GM23338 (cell line): ENCODE data around the gene RPS18. TPM values are rescaled to one million over a fixed set of nuclear protein-coding genes. Genes with fewer than 3 reads are reported as not detected.

Experiments
- ATAC-seq: fragments of 200-7000 bp; cut with Tn5 transposase; 3 replicates; pipeline ENCODE4 v1.9.1; 2020
- DNase-seq: peaks from one replicate; pipeline ENCODE4 v3.0.0-alpha.2; 2015; ENCODE audit warnings: low spot score
- H2AFZ ChIP-seq: fragments of 200-600 bp; sonication (generic); 2 replicates; pipeline ENCODE4 v1.8.0; 2016; ENCODE audit warnings: antibody characterized with exemption, mild to moderate bottlenecking, moderate library complexity
- H3F3A ChIP-seq: fragments of 200-600 bp; sonication (generic); replicated peaks from 2 replicates; pipeline ENCODE4 v1.8.0; 2017; ENCODE audit warnings: antibody characterized with exemption, mixed run types, low read depth
- H3K27ac ChIP-seq: fragments of 200-600 bp; sonication (generic); 2 replicates; pipeline ENCODE4 v1.6.1; 2016; ENCODE audit warnings: low read depth
- H3K27me3 ChIP-seq: fragments of 200-600 bp; sonication (generic); 2 replicates; pipeline ENCODE4 v1.8.0; 2016; ENCODE audit warnings: mild to moderate bottlenecking, mixed run types, moderate library complexity; ENCODE audit not compliant: insufficient read depth
- H3K36me3 ChIP-seq: fragments of 200-600 bp; sonication (generic); 2 replicates; pipeline ENCODE4 v1.8.0; 2016; ENCODE audit warnings: mild to moderate bottlenecking; ENCODE audit not compliant: insufficient read depth
- H3K4me1 ChIP-seq: fragments of 200-600 bp; sonication (generic); 2 replicates; pipeline ENCODE4 v1.8.0; 2016; ENCODE audit warnings: mild to moderate bottlenecking, moderate library complexity; ENCODE audit not compliant: insufficient read depth
- H3K4me2 ChIP-seq: fragments of 200-600 bp; sonication (generic); 2 replicates; pipeline ENCODE4 v1.7.1; 2017; ENCODE audit warnings: mixed run types
- H3K4me3 ChIP-seq: fragments of 200-600 bp; sonication (generic); 2 replicates; pipeline ENCODE4 v1.6.1; 2016; ENCODE audit warnings: mixed run types
- H3K79me2 ChIP-seq: fragments of 200-600 bp; sonication (generic); replicated peaks from 2 replicates; pipeline ENCODE4 v1.8.0; 2017; ENCODE audit warnings: mild to moderate bottlenecking; ENCODE audit not compliant: insufficient read depth
- H3K9me2 ChIP-seq: fragments of 200-600 bp; sonication (generic); 2 replicates; pipeline ENCODE4 v1.8.0; 2017; ENCODE audit not compliant: insufficient read depth
- H4K20me1 ChIP-seq: fragments of 200-600 bp; sonication (generic); replicated peaks from 2 replicates; pipeline ENCODE4 v1.8.0; 2017; ENCODE audit warnings: mild to moderate bottlenecking; ENCODE audit not compliant: insufficient read depth
- H3K27ac Mint-ChIP-seq: 2 replicates; pipeline ENCODE4 v1.8.0; 2020; ENCODE audit warnings: inconsistent platforms, mild to moderate bottlenecking, moderate library complexity, mixed read lengths
- H3K27me3 Mint-ChIP-seq: 3 replicates; pipeline ENCODE4 v1.8.0; 2022; ENCODE audit warnings: low read depth, mild to moderate bottlenecking, moderate library complexity, mixed read lengths, inconsistent platforms; ENCODE audit not compliant: insufficient read depth, poor library complexity
- H3K36me3 Mint-ChIP-seq: 3 replicates; pipeline ENCODE4 v1.8.0; 2021; ENCODE audit warnings: low read depth, mild to moderate bottlenecking, inconsistent platforms, moderate library complexity, mixed read lengths
- H3K4me1 Mint-ChIP-seq: 3 replicates; pipeline ENCODE4 v1.8.0; 2020; ENCODE audit warnings: mild to moderate bottlenecking, inconsistent platforms, mixed read lengths
- H3K4me3 Mint-ChIP-seq: 3 replicates; pipeline ENCODE4 v1.8.0; 2021; ENCODE audit warnings: moderate library complexity, mild to moderate bottlenecking, inconsistent platforms, mixed read lengths
- H3K9me3 Mint-ChIP-seq: 3 replicates; pipeline ENCODE4 v1.8.0; 2020; ENCODE audit warnings: moderate library complexity, mild to moderate bottlenecking, inconsistent platforms, mixed read lengths
- CREB1 ChIP-seq: fragments of 250-450 bp; sonication (Bioruptor Pico); IDR thresholded peaks from 2 replicates; pipeline ENCODE4 v1.5.0; 2020; ENCODE audit warnings: low read depth, mild to moderate bottlenecking, moderate library complexity
- ETS1 ChIP-seq: IDR thresholded peaks from 2 replicates; pipeline ENCODE4 v1.6.1; 2016; ENCODE audit warnings: antibody characterized with exemption
- EZH2 ChIP-seq: fragments of 200-600 bp; sonication (generic); IDR thresholded peaks from one replicate; pipeline ENCODE4 v1.8.0; 2017; ENCODE audit warnings: antibody characterized with exemption, mild to moderate bottlenecking, low read depth; ENCODE audit not compliant: unreplicated experiment
- EZH2phosphoT487 ChIP-seq: fragments of 200-600 bp; sonication (generic); IDR thresholded peaks from one replicate; pipeline ENCODE4 v1.8.1; 2018; ENCODE audit warnings: antibody characterized with exemption; ENCODE audit not compliant: unreplicated experiment
- JUNB ChIP-seq: IDR thresholded peaks from one replicate; pipeline ENCODE4 v1.6.1; 2016; ENCODE audit warnings: antibody characterized with exemption; ENCODE audit not compliant: unreplicated experiment
- NANOG ChIP-seq: IDR thresholded peaks from 2 replicates; pipeline ENCODE4 v1.6.1; 2016; ENCODE audit warnings: antibody characterized with exemption, borderline replicate concordance
- POLR2AphosphoS5 ChIP-seq: IDR thresholded peaks from 2 replicates; pipeline ENCODE4 v1.6.1; 2016; ENCODE audit warnings: antibody characterized with exemption, low read depth
- STAT1 ChIP-seq: IDR thresholded peaks from one replicate; pipeline ENCODE4 v1.6.1; 2016; ENCODE audit warnings: antibody characterized with exemption; ENCODE audit not compliant: unreplicated experiment
- ZNF114 ChIP-seq: fragments of 250-450 bp; sonication (Bioruptor Pico); IDR thresholded peaks from 2 replicates; pipeline ENCODE4 v1.5.0; 2020; ENCODE audit warnings: mild to moderate bottlenecking, moderate library complexity
- polyA plus RNA-seq: library from polyadenylated mRNA; unstranded; fragments of >200 nt; fragmentation: Nextera tagmentation; extraction: Ambion mirVana; gene quantifications from 2 replicates; pipeline ENCODE4 v1.2.1, GENCODE V29; 2016
- total RNA-seq: library from RNA; depleted of rRNA; stranded (reverse); fragments of >200 nt; shearing (Covaris generic); gene quantifications from 2 replicates; pipeline ENCODE4 v1.2.3, GENCODE V29; 2014
- TF ChIP-seq, protein P1 (sequence below), 2 experiments: fragments of 200-600 bp in 1 of 2; sonication (generic) in 1 of 2; conservative IDR thresholded peaks; 2 replicates each; pipeline versions ENCODE4 v1.5.1 to v1.6.1; 2016 to 2017; ENCODE audit warnings: antibody characterized with exemption in 2 of 2, low read depth in 2 of 2, mild to moderate bottlenecking in 2 of 2, moderate library complexity in 1 of 2
- TF ChIP-seq, protein P2 (sequence below): IDR thresholded peaks from one replicate; pipeline ENCODE4 v1.6.1; 2018; ENCODE audit warnings: antibody characterized with exemption; ENCODE audit not compliant: unreplicated experiment

The RPS18 gene
- total and polyA plus RNA-seq, 2 experiments from 2014 or later = 2,133 to 4,776 TPM

DNA sequence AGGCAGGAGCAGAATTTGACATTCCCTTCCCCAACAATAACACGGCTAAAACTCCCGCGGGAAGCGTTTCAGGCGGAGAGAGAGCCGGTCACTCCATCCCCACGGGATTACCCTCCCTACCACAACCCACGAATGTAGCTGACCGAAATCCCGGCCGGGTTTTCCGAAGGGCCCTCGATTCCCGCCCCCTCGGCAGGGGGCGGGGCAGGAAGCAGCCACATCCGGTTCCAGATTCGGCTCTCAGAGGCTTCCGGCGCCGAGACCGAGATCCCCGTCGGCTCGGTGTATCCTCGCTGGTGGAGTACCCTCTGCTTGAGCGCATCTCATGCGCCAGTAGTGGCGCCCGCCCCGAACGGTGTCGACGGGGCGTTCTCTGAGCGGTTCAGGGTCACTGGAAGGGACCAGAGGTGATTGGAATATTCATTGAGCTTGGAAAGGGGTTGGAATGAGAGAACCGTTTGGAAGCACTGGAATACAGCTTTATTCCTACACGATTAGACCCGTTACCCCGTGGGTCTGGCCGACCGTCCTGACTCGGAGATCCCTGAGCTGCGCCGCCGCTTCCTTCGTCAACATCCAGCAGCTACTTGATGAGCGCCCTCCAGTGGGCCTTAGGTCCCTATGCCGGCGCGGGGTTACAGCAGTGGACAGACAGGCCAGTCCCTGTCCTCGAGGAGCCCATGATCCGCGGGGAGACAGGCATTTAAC, 27.5 kb downstream of the RPS18 start:
- H3K27me3 Mint-ChIP-seq = peaks cover 26% of the 10 kb centered on the region
- Histone ChIP-seq H3K36me3 (no peaks in the 10 kb centered on the region), H3K4me2 (peak overlapping the region; percentile 99), H3K9me2 (no peaks in the 10 kb centered on the region), H3K79me2 (peaks cover 34% of the 10 kb centered on the region), H2AFZ (no peak overlapping the region), H3K27ac (peak overlapping the region; percentile 98), H3F3A (peaks cover 15% of the 10 kb centered on the region; the same call in 1 of the 2 replicates), H3K4me3 (peak overlapping the region; percentile 100), H3K4me1 (no peaks in the 10 kb centered on the region), H4K20me1 (peaks cover 22% of the 10 kb centered on the region), H3K27me3 (no peaks in the 10 kb centered on the region)
- peaks cover 15% of the 10 kb centered on the region for H3K36me3 Mint-ChIP-seq
- H3K9me3 Mint-ChIP-seq = no peaks in the 10 kb centered on the region
- TF ChIP-seq, protein P1, sequence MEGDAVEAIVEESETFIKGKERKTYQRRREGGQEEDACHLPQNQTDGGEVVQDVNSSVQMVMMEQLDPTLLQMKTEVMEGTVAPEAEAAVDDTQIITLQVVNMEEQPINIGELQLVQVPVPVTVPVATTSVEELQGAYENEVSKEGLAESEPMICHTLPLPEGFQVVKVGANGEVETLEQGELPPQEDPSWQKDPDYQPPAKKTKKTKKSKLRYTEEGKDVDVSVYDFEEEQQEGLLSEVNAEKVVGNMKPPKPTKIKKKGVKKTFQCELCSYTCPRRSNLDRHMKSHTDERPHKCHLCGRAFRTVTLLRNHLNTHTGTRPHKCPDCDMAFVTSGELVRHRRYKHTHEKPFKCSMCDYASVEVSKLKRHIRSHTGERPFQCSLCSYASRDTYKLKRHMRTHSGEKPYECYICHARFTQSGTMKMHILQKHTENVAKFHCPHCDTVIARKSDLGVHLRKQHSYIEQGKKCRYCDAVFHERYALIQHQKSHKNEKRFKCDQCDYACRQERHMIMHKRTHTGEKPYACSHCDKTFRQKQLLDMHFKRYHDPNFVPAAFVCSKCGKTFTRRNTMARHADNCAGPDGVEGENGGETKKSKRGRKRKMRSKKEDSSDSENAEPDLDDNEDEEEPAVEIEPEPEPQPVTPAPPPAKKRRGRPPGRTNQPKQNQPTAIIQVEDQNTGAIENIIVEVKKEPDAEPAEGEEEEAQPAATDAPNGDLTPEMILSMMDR (conservative IDR thresholded peaks at IDR 0.05; ENCODE audit: low read depth in 2 of 2) = peak; percentile 71 to 83
- TF ChIP-seq EZH2 (no peak), CREB1 (CRISPR knock-in tag) (no peak), POLR2AphosphoS5 (peak; percentile 95), NANOG (no peak), EZH2phosphoT487 (no peak), JUNB (no peak), STAT1 (no peak), ZNF114 (CRISPR knock-in tag) (no peak), ETS1 (peak; percentile 67; the same call in 1 of the 2 replicates)
- TF ChIP-seq, protein P2, sequence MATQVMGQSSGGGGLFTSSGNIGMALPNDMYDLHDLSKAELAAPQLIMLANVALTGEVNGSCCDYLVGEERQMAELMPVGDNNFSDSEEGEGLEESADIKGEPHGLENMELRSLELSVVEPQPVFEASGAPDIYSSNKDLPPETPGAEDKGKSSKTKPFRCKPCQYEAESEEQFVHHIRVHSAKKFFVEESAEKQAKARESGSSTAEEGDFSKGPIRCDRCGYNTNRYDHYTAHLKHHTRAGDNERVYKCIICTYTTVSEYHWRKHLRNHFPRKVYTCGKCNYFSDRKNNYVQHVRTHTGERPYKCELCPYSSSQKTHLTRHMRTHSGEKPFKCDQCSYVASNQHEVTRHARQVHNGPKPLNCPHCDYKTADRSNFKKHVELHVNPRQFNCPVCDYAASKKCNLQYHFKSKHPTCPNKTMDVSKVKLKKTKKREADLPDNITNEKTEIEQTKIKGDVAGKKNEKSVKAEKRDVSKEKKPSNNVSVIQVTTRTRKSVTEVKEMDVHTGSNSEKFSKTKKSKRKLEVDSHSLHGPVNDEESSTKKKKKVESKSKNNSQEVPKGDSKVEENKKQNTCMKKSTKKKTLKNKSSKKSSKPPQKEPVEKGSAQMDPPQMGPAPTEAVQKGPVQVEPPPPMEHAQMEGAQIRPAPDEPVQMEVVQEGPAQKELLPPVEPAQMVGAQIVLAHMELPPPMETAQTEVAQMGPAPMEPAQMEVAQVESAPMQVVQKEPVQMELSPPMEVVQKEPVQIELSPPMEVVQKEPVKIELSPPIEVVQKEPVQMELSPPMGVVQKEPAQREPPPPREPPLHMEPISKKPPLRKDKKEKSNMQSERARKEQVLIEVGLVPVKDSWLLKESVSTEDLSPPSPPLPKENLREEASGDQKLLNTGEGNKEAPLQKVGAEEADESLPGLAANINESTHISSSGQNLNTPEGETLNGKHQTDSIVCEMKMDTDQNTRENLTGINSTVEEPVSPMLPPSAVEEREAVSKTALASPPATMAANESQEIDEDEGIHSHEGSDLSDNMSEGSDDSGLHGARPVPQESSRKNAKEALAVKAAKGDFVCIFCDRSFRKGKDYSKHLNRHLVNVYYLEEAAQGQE = no peak
- peak; percentile 94 for DNase-seq
- H3K27ac Mint-ChIP-seq = peak overlapping the region; percentile 96
- H3K4me1 Mint-ChIP-seq = peaks cover 25% of the 10 kb centered on the region
- peak; percentile 57 for ATAC-seq
- peak overlapping the region; percentile 97 for H3K4me3 Mint-ChIP-seq
